Endodermal cell (in vitro differentiated cells): ENCODE data around the gene TCF25. TPM values are rescaled to one million over a fixed set of nuclear protein-coding genes. Genes with fewer than 3 reads are reported as not detected.

Experiments used
- DNase-seq: peaks from one replicate; pipeline ENCODE4 v3.0.0-alpha.2; 2017
- H3K27ac ChIP-seq: 2 replicates; pipeline ENCODE4 v1.5.1; 2013; ENCODE audit warnings: mild to moderate bottlenecking, low read depth, low read length, moderate library complexity
- H3K27me3 ChIP-seq: 2 replicates; pipeline ENCODE4 v1.6.1; 2013; ENCODE audit warnings: mild to moderate bottlenecking, low read length, moderate library complexity; ENCODE audit not compliant: insufficient read depth, control insufficient read depth, poor library complexity, severe bottlenecking
- H3K36me3 ChIP-seq: 2 replicates; pipeline ENCODE4 v1.7.0; 2013; ENCODE audit warnings: mild to moderate bottlenecking, low read length, moderate library complexity; ENCODE audit not compliant: control insufficient read depth, insufficient read depth
- H3K4me1 ChIP-seq: one replicate; pipeline ENCODE4 v1.7.0; 2013; ENCODE audit warnings: low read length; ENCODE audit not compliant: control insufficient read depth, insufficient read depth
- H3K4me3 ChIP-seq: 2 replicates; pipeline ENCODE4 v1.5.1; 2013; ENCODE audit warnings: mild to moderate bottlenecking, low read length, moderate library complexity
- H3K9ac ChIP-seq: 2 replicates; pipeline ENCODE4 v1.6.1; 2013; ENCODE audit warnings: mild to moderate bottlenecking, low read length, moderate library complexity; ENCODE audit not compliant: poor library complexity, severe bottlenecking; ENCODE audit errors: extremely low read depth
- H3K9me3 ChIP-seq: 2 replicates; pipeline ENCODE4 v1.6.1; 2013; ENCODE audit warnings: mild to moderate bottlenecking, low read length, moderate library complexity; ENCODE audit not compliant: control insufficient read depth
- H3K27ac Mint-ChIP-seq: 2 replicates; pipeline ENCODE4 v1.8.0; 2020; ENCODE audit warnings: mixed read lengths
- H3K27me3 Mint-ChIP-seq: 2 replicates; pipeline ENCODE4 v1.8.0; 2021; ENCODE audit warnings: mild to moderate bottlenecking, mixed read lengths; ENCODE audit not compliant: insufficient read depth
- H3K36me3 Mint-ChIP-seq: 2 replicates; pipeline ENCODE4 v1.8.0; 2020; ENCODE audit warnings: low read depth, mixed read lengths
- H3K4me1 Mint-ChIP-seq: 2 replicates; pipeline ENCODE4 v1.8.0; 2020; ENCODE audit warnings: mixed read lengths
- H3K4me3 Mint-ChIP-seq: 2 replicates; pipeline ENCODE4 v1.8.0; 2020; ENCODE audit warnings: mild to moderate bottlenecking, moderate library complexity, mixed read lengths
- H3K9me3 Mint-ChIP-seq: 2 replicates; pipeline ENCODE4 v1.8.0; 2020; ENCODE audit warnings: mild to moderate bottlenecking, mixed read lengths
- CTCF ChIP-seq: fragments of 200-600 bp; sonication (generic); conservative IDR thresholded peaks from 2 replicates; pipeline ENCODE4 v1.5.0; 2021; ENCODE audit warnings: antibody characterized with exemption, mild to moderate bottlenecking
- WGBS, 2 experiments: methylation state at CpG; one replicate each; pipeline versions ENCODE4 v1.1.5 to v1.1.7; 2013; ENCODE audit warnings: missing lambda C conversion rate in 2 of 2, mixed read lengths in 1 of 2; ENCODE audit not compliant: insufficient coverage in 1 of 2, insufficient read length in 1 of 2; 5-methylcytosine and 5-hydroxymethylcytosine counted together
- total RNA-seq, 2 donors: library from RNA; stranded (reverse); fragmentation: NEBNext Ultra II Directional in 1 of 2; extraction: Animal tissue kit (Norgen Biotek cat#: 25700) in 1 of 2; gene quantifications; 2 replicates in 1 of 2; 3 replicates in 1 of 2; pipeline ENCODE4 v1.2.1, GENCODE V29; 2021

TCF25 gene
- total RNA-seq, 2 donors from 2014 or later, result 172 to 176 TPM

DNA sequence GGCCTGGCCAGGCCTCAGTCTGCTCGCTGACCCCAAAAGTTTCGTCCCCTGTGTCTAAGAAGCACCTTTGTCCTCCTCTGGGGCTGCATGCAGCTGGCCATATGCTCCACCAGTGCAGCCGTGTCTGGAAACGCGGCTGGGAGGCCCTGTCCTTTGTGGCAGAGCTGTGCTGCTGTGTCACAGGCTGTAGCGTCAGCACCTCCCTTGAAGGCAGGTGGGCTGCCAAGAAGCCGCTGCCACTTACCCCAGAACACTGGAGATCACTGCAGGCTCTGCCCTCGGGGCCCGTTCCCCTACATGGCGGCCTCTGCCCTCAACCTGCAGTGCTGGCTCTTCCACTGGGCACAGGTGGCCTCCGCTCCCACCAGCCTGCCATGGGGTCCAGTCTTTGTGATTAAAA is 29.6 kb downstream of the TCF25 start:
- no peak for DNase-seq
- no peaks in the 10 kb centered on the region for H3K27me3 ChIP-seq
- peaks cover 68% of the 10 kb centered on the region for H3K36me3 ChIP-seq
- H3K4me1 ChIP-seq, result no peaks in the 10 kb centered on the region
- no peak overlapping the region for H3K27ac Mint-ChIP-seq
- TF ChIP-seq CTCF, result no peak
- WGBS, 2 experiments, result 95 to 96% methylated on average over 10 to 11 of the region's 11 CpGs
- no peaks in the 10 kb centered on the region for H3K4me1 Mint-ChIP-seq
- H3K9me3 ChIP-seq, result peaks cover 11% of the 10 kb centered on the region
- no peak overlapping the region for H3K4me3 ChIP-seq
- peak overlapping the region; percentile 38 for H3K27ac ChIP-seq
- no peak overlapping the region for H3K9ac ChIP-seq
- no peaks in the 10 kb centered on the region for H3K27me3 Mint-ChIP-seq
- H3K9me3 Mint-ChIP-seq, result peaks cover 13% of the 10 kb centered on the region
- no peak overlapping the region for H3K4me3 Mint-ChIP-seq
- peaks cover 64% of the 10 kb centered on the region for H3K36me3 Mint-ChIP-seq

GRCh38 chr16:89903908-89904515 is 30.6 kb downstream of the TCF25 start:
- Histone ChIP-seq H3K4me1 (no peaks in the 10 kb centered on the region), H3K9ac (no peak overlapping the region), H3K4me3 (no peak overlapping the region), H3K9me3 (peaks cover 15% of the 10 kb centered on the region), H3K36me3 (peaks cover 67% of the 10 kb centered on the region), H3K27ac (no peak overlapping the region), H3K27me3 (no peaks in the 10 kb centered on the region)
- Mint-ChIP-seq H3K9me3 (peaks cover 18% of the 10 kb centered on the region), H3K4me1 (no peaks in the 10 kb centered on the region), H3K27ac (no peak overlapping the region), H3K4me3 (no peak overlapping the region), H3K27me3 (no peaks in the 10 kb centered on the region), H3K36me3 (peaks cover 60% of the 10 kb centered on the region)
- 95 to 96% methylated on average over 11 to 19 of the region's 19 CpGs for WGBS, 2 experiments
- DNase-seq, result no peak
- TF ChIP-seq CTCF, result no peak

DNA sequence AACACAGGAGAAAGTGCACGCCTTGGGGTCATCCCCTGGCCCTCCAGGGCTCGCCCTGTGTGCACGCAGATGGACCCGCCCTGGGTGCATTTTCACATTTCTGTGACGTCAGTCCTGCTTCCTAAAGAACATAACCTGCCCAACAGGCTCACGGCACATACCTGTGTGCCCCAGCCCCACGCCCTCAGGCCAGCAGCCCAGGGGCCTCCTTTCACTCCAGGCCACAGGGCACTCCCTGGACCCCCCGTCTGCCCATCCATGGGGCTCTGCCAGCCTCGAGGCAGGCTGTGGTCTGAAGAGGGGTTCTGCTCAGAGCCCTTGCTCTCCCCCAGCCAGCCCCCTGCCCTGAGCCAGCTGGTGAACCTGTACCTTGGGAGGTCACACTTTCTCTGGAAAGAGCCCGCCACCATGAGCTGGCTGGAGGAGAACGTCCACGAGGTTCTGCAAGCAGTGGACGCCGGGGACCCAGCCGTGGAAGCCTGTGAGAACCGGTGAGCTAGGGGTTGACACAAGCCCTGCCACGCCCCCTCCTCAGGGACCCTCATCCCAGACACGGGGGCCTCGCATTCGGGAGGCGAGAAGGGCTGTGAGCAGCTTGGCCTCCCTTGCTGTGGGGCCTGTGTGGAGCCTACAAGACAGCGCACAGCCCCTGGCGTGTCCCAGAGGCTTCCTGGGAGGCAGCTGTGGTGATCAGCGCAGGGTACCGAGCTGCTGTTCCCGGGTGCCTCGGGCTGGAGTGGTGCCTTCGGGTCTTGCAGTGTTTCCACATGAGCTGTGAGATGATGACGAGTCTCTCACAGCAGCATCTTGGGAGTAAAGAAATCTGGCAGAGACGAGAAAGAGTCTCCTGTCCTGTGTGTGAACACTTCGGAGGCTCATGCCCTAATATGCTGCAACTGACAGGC is 31.5 kb downstream of the TCF25 start:
- Histone ChIP-seq H3K9ac (no peak overlapping the region), H3K4me1 (no peaks in the 10 kb centered on the region), H3K27ac (no peak overlapping the region), H3K36me3 (peaks cover 65% of the 10 kb centered on the region), H3K4me3 (no peak overlapping the region), H3K9me3 (peaks cover 15% of the 10 kb centered on the region), H3K27me3 (no peaks in the 10 kb centered on the region)
- TF ChIP-seq CTCF, result no peak
- DNase-seq, result no peak
- WGBS, 2 experiments, result 94 to 97% methylated on average over 28 to 31 of the region's 31 CpGs
- Mint-ChIP-seq H3K9me3 (peaks cover 19% of the 10 kb centered on the region), H3K27me3 (no peaks in the 10 kb centered on the region), H3K4me1 (no peaks in the 10 kb centered on the region), H3K27ac (no peak overlapping the region), H3K36me3 (peaks cover 61% of the 10 kb centered on the region), H3K4me3 (no peak overlapping the region)
